NCI-H1930 (cell line): ENCODE data around the gene MED14.

Experiments used
- DNase-seq, 2 experiments: peaks; one replicate each; lab custom pipeline; 2025; lab: John Stamatoyannopoulos, UW

Gene MED14

GRCh38 chrX:40729598-40730584 lies 5.5 kb downstream of the MED14 start:
- DNase-seq: no peak

GRCh38 chrX:40727581-40728252 lies 7.6 kb downstream of the MED14 start:
- no peak for DNase-seq

GRCh38 chrX:40727093-40727492 lies 8.2 kb downstream of the MED14 start:
- no peak for DNase-seq

GRCh38 chrX:40722930-40723329 lies 12.4 kb downstream of the MED14 start:
- no peak for DNase-seq

GRCh38 chrX:40721489-40722106 lies 13.7 kb downstream of the MED14 start:
- DNase-seq: no peak

GRCh38 chrX:40720792-40721191 lies 14.6 kb downstream of the MED14 start:
- DNase-seq: no peak

- DNase-seq: no peak
Measured at GRCh38 chrX:40720339-40720738, 15.0 kb downstream of the MED14 start.

- DNase-seq: no peak
Measured at GRCh38 chrX:40719731-40720130, 15.6 kb downstream of the MED14 start.

GRCh38 chrX:40719218-40719617 lies 16.1 kb downstream of the MED14 start:
- DNase-seq: no peak

GRCh38 chrX:40709395-40709794 lies 25.9 kb downstream of the MED14 start:
- no peak for DNase-seq

- DNase-seq: no peak
Measured at GRCh38 chrX:40705658-40706312, 29.6 kb downstream of the MED14 start.

GRCh38 chrX:40700640-40701342 lies 34.6 kb downstream of the MED14 start:
- DNase-seq: no peak

GRCh38 chrX:40698851-40699250 lies 36.5 kb downstream of the MED14 start:
- DNase-seq: no peak

GRCh38 chrX:40694802-40695201 lies 40.5 kb downstream of the MED14 start:
- no peak for DNase-seq

GRCh38 chrX:40688929-40689328 lies 46.4 kb downstream of the MED14 start:
- DNase-seq: no peak

GRCh38 chrX:40687169-40687568 lies 48.2 kb downstream of the MED14 start:
- DNase-seq: no peak

GRCh38 chrX:40685362-40685918 lies 49.9 kb downstream of the MED14 start:
- no peak for DNase-seq

- DNase-seq: no peak
Measured at GRCh38 chrX:40684092-40684491, 51.2 kb downstream of the MED14 start.

GRCh38 chrX:40683245-40683644 lies 52.1 kb downstream of the MED14 start:
- DNase-seq: no peak

GRCh38 chrX:40671126-40671525 lies 64.2 kb downstream of the MED14 start:
- no peak for DNase-seq
